NCI-H446 (cell line): Measurements from ENCODE around the gene DACH2.
A peak's percentile ranks its signal among the peaks of the same experiment; 100 is the strongest.
"Not testable (repeated sequence)": the region's sequence is repeated elsewhere in the genome, so short reads cannot be mapped to it uniquely, and the experiment has no call there.

Experiments
- DNase-seq, 2 experiments: peaks; one replicate each; lab custom pipeline; 2025; lab: John Stamatoyannopoulos, UW

DACH2 gene

DNA sequence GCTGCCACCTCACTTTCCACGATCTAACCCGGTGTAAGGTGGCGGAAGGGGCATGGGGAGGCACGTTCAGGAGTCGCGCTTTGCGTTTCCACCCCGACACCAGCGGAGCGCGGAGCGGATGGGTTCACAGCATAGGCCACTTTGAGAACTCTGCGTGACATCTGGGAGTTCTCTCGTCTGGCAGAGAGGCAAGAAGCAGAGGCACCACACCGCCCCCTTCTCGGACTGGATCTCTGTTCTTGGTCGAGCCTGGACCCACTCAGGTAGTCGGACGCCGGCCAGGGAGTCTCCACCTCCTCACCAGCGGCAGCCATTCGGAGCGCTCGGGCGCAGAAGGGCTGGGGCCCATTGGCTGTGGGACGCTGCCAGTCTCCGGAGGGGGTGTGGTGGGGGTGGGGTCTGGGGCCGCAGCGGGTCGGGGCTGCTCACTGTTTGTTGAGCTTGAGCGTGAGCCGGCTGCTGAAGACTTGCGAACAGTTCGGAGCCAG lies at the start of gene DACH2:
Gene DACH2, plus strand, starts transcription at position 428 of the 488 bp plus-strand sequence.
- peak in 1 of 2 experiments; percentile 9 for DNase-seq

DNA sequence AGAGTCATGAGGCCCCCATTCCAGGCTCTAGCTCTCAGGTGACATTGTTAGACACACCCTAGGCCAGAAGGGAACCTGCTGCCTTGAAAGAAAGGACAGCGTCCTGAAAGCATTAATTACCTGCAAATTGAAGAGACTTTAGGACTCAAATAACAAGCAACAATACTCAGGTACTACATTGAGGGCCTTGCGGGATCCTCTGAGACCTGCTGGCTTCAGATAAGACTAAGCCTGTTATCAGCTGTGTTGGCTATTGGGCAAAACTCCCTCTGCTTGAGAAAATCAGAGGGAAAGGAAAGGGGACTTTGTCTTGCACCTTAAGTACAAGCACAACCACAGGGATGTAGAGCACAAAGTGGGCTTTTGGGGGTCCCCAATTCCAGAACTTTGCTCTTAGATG lies 45.9 kb upstream of the DACH2 start:
- no peak for DNase-seq

DNA sequence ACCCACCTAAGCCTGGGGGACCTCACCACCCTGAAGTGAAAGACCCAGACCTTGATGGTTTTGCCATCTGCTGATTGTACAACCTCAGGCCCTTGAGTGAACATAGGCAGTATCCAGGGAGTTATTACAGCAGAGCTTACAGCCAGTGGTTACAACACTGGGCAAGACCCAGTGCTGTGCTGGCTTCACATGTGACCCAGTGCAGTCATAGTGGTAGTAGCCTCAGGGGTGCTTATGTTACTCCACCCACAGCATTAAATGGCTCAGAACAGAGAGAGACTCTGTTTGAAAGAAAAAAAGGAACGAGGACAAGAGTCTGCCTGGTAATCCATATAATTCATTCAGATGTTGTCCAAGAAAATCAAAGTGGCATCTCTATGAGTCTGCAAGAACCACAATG lies 45.2 kb upstream of the DACH2 start:
- DNase-seq: no peak

GRCh38 chrX:86104526-86104925 lies 43.7 kb upstream of the DACH2 start:
- no peak for DNase-seq

- no peak for DNase-seq
Measured at GRCh38 chrX:86121916-86122315, 26.3 kb upstream of the DACH2 start.

GRCh38 chrX:86133761-86134160 lies 14.5 kb upstream of the DACH2 start:
- peak in 1 of 2 experiments; percentile 7 for DNase-seq

DNA sequence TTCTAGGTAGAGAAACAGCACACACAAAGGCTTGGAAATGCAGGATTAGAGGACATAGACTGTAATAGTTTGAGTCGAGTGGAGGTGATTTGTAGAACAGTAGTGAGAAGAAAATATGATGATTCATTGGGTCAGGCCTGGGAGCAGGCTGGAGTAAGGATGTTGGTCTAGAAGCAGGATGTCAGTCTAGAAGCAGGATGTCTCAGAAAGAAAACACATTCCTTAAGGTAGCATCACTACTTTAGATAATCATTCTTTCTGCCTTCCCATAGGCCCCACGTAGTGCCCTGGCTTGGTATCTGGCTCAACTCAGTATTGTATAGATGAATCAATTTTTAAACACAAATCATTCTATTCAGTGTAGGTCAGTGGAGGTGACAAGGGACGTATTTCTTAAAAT lies 11.2 kb upstream of the DACH2 start:
- DNase-seq: no peak

DNA sequence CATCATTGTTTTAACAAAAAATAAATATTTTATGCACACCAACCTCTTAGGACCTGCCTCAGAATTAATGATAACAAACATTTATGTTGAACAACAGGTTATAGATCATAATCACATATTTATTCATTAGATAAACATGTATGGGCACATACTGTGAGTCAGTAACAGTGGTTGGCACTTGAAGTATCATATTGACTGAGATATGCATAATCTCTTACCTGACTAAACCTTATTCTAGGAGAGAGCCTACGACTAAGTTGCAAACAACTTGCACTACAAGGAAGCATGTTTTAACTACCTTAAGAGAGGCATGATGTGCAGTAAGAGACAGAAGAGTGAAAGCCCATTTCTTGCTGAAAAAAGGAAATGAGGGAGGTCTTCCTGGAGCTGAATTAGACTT lies 6.5 kb upstream of the DACH2 start:
- no peak for DNase-seq

DNA sequence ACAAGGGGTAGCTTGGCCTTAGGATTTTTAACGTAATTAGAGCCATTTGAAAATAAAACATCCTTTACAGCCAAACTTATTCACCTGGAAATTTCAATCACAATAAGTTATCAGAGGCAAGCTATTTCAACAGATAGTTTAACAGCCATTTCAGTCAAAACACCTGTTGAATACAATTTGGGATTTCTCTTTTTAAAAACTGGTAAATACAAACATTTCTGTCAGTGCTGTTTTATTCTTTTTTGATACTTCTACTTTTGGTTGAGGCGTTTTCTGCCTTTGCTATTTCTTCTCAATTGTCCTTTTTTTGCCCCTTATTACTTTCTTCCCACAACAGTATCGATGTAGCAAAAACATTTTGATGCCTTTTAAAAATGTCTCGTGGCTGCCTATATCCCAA lies 2.1 kb upstream of the DACH2 start:
- no peak for DNase-seq

- DNase-seq: no peak
Measured at GRCh38 chrX:86148594-86148993, 343 bp downstream of the DACH2 start.

DNA sequence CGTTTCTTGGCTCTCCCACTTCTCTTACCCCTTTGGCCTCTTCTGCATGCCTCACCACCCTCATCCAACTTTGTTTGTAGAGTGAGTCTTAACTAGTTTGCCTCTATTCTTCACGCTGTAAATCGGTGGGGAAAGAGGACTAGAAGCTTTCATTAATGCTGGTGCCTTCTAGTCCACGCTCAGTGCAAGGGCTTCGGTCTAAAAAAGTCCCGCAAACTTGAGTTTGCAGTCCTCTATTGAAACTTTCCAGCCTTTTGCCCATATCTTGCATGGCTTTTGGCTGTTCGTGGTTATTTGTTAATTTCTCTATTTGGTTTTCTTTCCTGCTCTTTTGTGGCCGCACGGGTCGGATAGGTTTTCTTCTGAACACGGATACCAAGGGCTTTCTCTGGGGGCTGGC lies 868 bp downstream of the DACH2 start:
- DNase-seq: no peak

DNA sequence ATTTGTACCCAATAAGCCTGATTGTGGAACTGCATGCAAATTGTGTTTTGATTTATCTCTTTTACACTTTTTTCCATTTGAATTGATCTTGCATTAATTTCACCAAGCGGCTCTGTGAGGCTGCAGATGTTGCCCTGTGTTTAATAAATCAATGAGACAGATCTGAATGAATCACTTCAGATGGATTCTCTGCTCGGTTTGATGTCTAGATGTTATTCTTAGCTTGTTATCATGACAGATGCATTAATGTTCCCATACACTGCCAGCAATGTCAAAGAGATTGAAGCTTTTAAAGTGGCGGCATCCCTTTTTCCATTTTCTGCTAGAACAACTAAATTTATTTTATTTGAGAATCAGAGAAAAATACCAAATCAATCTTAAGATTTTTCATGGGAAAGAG lies 6.3 kb downstream of the DACH2 start:
- no peak for DNase-seq

GRCh38 chrX:86171366-86171765 lies 23.1 kb downstream of the DACH2 start:
- peak; percentile 0 to 11 for DNase-seq

DNA sequence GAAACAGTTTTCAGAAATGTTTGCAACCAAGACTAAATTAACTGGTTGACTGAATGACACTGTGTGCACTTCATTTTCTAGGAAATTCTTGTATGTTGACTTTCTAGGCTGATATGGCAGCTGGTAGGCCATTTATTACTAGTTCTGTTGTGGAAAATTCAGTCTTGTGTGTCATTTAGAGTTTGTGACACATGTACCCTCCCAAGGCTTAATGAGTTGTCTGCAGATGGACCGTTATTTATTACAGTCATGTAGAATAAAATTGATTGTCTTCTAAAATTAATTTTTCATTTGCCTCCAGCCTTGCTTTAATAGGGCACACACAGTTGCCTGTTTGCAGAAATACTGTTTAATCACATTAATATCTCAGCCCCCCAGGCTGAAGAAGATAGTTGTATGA lies 30.7 kb downstream of the DACH2 start:
- DNase-seq: no peak

GRCh38 chrX:86181325-86181724 lies 33.1 kb downstream of the DACH2 start:
- DNase-seq: not testable (repeated sequence)

DNA sequence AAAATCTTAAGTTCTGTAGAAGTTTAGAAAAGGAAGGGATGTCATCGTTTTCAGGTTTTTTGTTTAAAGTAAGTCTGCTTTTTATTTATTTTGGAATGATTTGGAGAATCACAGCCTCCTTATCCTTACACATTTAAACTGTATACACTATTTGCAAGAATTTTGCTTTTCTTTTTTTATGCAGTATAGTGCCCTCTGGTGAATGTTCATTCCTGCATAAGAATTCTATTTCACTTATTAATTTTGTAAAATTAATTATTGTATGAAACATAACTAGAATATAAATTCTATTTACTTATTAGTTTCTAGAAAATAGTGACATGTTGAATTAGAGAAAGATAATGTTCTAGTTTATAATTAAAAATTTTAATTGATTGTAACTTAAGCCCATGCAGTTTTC lies 44.6 kb downstream of the DACH2 start:
- no peak for DNase-seq

GRCh38 chrX:86194758-86195157 lies 46.5 kb downstream of the DACH2 start:
- no peak for DNase-seq

DNA sequence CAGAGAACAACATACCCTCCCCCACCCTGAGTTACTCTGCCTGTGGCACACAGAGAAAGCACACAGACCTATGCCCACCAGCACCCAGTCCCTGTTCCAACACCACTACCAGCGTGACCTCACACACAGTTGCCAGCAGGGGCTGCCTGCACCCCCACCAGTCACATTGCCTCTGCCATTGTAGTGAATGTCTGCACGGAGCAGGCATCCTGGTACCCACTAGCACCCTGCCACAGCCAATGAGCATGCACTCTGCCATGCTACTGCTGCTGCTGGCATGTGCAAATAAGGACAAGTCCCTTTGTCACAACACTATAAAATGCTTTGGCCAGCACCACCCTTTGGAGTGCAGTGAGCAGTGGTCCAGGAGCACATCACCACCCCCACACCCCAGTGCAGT lies 47.1 kb downstream of the DACH2 start:
- DNase-seq: no peak

DNA sequence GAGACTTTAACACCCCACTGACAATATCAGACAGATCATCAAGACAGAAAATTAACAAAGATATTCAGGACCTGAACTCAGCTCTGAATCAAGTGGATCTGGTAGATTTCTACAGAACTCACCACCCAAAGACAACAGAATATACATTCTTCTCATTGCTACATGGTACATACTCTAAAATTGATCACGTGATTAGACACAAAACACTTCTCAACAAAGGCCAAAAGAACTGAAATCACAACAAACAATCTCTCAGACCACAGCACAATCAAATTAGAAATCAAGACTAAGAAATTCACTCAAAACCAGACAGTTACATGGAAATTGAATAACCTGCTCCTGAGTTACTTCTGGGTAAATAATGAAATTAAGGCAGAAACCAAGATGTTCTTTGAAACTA lies 49.6 kb downstream of the DACH2 start:
- DNase-seq: no peak

- DNase-seq: no peak
Measured at GRCh38 chrX:86210772-86211171, 62.5 kb downstream of the DACH2 start.

DNA sequence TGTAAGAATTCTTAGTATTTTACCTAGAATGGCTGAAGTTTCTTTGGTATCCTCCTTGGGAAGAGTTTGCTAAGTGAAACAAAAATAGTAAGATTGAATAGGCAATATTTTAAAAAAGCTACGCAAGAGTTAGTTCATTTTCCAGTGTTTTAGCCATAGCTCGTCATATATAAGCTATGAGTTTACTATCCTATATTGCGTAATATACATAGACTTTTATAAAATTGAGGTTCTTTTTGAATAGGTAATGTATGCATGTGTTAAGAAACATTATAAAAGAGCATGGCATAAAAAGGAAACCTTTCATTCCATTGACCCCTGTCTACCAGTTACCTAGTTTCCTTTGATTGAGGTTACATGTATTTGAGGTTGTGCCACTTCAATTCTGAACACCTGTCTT lies 67.0 kb downstream of the DACH2 start:
- no peak for DNase-seq

DNA sequence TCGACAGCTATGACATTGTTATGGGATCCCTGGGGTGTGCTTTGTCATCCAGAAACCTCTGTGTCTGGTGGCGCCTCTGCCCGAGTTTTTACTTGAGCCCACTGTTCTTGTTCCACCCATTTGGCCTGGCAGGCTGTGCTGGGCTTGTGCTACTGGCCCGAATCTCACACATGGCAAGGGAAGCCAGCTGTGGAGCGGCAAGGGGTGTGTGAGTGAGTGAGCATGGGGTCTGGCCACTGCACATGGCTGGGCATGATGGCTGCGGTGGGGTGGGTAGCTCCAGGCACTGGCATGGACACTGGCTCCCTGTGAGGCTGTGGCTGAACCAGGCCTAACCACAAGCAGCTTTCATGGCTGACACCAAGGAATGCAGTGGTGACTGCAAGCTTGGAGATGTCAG lies 89.2 kb downstream of the DACH2 start:
- no peak for DNase-seq

DNA sequence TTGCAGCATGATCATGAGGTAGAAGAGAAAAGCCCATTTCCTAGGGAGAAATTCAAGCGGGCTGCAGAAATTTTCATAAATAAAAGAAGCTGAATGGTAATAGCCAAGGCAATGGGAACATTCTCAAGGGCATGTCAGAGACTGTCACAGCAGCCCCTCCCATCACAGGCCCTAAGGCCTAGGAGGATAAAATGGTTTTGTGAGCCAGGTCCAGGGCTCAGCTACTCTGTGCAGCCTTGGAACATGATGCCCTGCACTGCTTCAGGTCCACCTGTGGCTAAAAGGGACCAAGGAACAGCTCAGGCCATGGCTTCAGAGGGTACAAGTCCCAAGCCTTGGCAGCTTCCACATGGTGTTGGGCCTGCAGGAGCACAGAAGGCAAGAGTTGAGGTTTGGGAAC lies 93.3 kb downstream of the DACH2 start:
- no peak for DNase-seq

DNA sequence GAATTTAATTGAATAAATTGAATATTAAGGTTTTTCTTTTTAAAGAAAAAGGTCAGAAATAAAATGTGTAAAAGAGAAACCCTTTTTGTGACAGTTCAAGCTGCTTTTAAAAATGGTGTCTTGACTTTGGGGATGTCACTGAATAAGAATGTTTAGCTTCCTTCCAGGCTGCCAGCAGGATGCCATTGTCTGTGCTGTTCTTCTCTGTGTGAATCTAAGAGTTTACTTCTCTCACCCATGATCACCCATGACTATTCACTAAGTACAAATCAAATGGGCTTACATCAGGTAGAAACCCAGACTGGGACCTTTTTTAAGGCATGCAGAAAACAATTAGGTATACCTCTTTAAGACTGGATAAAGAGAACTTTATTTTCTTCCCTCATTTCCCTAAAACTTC lies 115.3 kb downstream of the DACH2 start:
- no peak for DNase-seq

DNA sequence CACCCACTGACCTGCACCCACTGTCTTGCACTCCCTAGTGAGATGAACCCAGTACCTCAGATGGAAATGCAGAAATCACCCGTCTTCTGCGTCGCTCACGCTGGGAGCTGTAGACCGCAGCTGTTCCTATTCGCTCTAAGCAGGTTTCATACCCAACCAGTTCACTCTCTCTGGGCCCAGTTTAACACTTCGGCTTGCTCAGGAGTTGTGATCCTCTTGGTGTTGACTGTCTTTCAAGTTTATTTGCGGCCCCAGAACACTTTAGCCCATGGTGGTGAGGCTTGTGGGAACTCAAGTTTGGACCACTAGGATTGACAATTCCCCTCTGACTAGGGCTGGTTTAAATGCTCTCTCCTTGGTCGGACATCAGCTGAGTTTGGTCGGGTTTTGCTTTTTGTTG lies 147.0 kb downstream of the DACH2 start:
- no peak for DNase-seq
